ENCODE data around the gene ARHGAP26.
A peak's percentile ranks its signal among the peaks of the same experiment; 100 is the strongest.

Gene ARHGAP26

DNA sequence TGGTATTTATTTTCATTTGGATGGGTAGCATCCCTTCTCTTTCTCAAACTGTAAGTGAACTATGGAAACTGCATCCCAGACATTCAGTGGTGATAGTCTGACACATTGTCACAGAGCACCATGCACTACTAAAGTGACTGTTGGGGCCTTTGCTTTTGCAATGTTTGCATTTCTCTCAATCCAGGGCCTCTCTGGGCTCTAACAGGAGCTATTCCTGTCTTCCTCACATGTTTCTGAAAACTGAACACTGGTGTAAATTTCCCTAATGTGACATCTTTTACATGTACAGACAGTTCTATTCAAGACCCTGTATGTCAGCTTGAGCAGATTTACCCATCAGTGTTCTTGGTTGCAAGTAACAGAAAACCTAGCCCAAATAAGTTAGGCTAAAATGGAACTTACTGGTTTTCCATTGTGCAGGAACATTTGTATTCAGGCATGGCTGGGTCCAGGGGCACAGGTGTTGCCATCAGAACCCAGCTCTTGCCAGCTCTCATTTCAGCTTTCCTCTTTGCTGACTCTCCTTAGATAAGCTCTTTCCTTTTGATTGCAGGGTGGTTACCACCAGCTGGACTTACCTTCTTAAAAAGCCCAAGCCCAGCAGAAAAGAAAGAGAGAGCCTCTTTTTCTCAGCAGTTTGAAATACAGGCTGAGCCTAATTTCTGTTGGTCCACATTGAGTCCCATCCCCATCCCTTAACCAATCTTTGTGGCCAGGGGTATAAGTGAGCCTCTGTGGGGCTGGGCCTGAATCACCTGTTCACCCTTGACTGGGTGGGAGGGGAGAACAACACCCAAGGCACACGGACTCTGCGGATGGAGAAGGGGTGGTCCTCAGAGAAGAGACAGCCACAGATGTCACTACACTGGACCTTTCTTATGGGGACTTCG, 399.0 kb downstream of the ARHGAP26 start:
- Mint-ChIP-seq H3K27ac (no peak overlapping the region), H3K36me3 (no peaks in the 10 kb centered on the region), H3K4me1 (peaks cover 10 to 20% of the 10 kb centered on the region in 2 donors), H3K9me3 (no peaks in the 10 kb centered on the region), H3K27me3 (no peaks in the 10 kb centered on the region), H3K4me3 (no peak overlapping the region)
- ATAC-seq (replicated peaks) (no peak), DNase-seq (no peak)

GRCh38 chr5:143170104-143170503, 399.9 kb downstream of the ARHGAP26 start:
- Mint-ChIP-seq H3K27me3 (no peaks in the 10 kb centered on the region), H3K9me3 (no peaks in the 10 kb centered on the region), H3K4me3 (no peak overlapping the region), H3K4me1 (peaks cover 3 to 15% of the 10 kb centered on the region in 2 donors), H3K36me3 (no peaks in the 10 kb centered on the region), H3K27ac (no peak overlapping the region)
- DNase-seq (no peak), ATAC-seq (replicated peaks) (no peak)

DNA sequence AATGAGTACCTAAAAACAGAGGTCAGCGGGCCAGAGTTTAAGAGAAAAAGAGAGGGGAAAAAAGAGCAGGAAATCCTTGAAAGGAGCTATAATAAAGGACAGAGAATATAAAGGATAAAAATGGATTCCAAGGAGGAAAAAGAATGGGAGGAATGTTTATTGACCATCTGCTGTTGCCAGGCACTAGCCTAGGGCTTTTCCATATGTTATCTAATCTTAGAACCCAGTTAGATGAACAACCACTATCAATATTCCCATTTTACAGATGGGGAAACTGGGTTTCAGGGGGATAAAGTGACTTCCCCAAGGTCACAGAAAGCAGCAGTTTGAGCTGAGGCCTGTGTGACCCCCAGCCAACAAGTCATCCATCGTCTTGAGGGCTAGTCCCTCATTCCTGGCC, 400.8 kb downstream of the ARHGAP26 start:
- Mint-ChIP-seq H3K27me3 (no peaks in the 10 kb centered on the region), H3K4me3 (no peak overlapping the region), H3K36me3 (no peaks in the 10 kb centered on the region), H3K9me3 (no peaks in the 10 kb centered on the region), H3K27ac (no peak overlapping the region), H3K4me1 (peaks cover 0 to 8% of the 10 kb centered on the region in 2 donors)
- no peak for DNase-seq
- ATAC-seq (replicated peaks) = no peak

DNA sequence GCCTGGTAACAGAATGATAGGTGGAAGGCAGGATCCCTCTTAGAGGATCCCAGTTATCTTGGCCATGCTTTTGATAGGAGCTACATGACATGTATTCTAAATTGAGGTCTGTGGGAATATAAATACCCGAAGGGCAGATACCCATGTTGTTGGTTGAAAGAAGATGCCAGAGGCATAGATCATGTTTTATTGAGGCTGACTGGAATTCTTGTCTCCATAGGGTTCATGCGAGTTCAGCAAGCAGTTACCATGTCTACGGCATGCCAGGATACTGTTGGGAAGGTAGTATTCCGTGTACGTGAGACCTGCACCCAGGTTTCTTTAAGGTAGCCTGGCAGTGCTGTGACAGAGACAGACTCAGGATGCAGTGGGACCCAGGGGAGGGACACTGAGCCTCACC, 402.6 kb downstream of the ARHGAP26 start:
- peaks cover 0 to 5% of the 10 kb centered on the region in 2 donors for H3K4me1 Mint-ChIP-seq
- no peaks in the 10 kb centered on the region for H3K9me3 Mint-ChIP-seq
- no peak overlapping the region for H3K4me3 Mint-ChIP-seq
- H3K27me3 Mint-ChIP-seq = no peaks in the 10 kb centered on the region
- peak overlapping the region; percentile 28 for H3K27ac Mint-ChIP-seq
- H3K36me3 Mint-ChIP-seq = no peaks in the 10 kb centered on the region
- DNase-seq = no peak
- no peak for ATAC-seq (replicated peaks)

- no peak for ATAC-seq (replicated peaks)
- peaks cover 0 to 5% of the 10 kb centered on the region in 2 donors for H3K4me1 Mint-ChIP-seq
- H3K27me3 Mint-ChIP-seq = no peaks in the 10 kb centered on the region
- no peak overlapping the region for H3K4me3 Mint-ChIP-seq
- DNase-seq = no peak
- H3K27ac Mint-ChIP-seq = peak overlapping the region; percentile 28
- H3K9me3 Mint-ChIP-seq = no peaks in the 10 kb centered on the region
- no peaks in the 10 kb centered on the region for H3K36me3 Mint-ChIP-seq
Measured at GRCh38 chr5:143173139-143173889, 403.1 kb downstream of the ARHGAP26 start.

DNA sequence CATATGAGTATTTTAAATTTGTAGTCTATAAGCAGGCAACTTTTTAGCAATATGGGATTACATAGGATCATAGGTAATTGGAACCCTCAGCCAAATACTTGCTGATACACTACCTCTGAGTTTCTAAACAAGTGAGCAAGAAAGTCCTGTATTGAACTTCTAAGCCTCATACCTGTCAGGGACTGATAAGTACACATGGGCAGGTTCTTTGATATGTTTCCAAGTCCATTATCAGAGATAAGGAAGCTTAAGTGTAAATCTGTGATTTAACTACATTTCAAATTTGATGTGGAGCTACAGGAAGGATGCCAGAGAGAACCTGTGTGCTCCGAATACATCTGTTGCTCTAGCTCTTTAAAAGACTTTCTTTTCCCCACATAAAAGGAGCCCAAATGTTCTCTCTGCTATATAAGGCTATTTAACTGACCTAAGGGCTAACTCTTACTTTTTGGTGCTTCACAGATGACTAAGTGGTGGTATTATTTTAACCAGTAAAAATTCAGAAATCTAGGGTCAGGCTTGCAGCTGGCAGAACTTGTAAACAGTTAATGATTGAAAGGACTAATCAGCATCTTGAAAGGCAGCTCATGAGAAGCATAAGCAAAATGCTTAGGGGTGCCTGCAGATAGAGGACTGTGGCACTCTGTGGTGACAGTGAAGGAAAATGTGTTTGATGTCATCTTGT, 404.7 kb downstream of the ARHGAP26 start:
- Mint-ChIP-seq H3K4me3 (no peak overlapping the region), H3K4me1 (peaks cover 0 to 5% of the 10 kb centered on the region in 2 donors), H3K27me3 (no peaks in the 10 kb centered on the region), H3K27ac (no peak overlapping the region), H3K9me3 (no peaks in the 10 kb centered on the region), H3K36me3 (no peaks in the 10 kb centered on the region)
- peak in 1 of 2 donors; percentile 20 for ATAC-seq (replicated peaks)
- no peak for DNase-seq

DNA sequence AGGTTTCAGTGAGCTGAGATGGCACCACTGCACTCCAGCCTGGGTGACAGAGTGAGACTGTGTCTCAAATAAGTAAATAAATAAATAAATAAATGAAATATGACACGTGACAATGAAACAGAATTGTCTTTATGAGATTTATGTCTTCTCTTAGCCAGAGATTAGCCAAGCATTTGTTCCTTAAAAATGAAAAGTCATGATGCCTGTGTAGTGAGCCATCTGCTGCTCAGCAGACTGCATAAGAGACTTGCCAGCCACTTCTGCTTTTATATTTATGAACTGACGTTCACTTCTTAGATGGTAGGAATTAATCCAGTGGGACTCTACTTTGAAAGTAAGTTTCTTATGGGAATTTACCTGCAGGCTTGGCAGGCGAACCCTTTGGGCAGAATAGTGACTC, 405.9 kb downstream of the ARHGAP26 start:
- DNase-seq (no peak), ATAC-seq (replicated peaks) (peak; percentile 82 to 83)
- Mint-ChIP-seq H3K9me3 (peaks cover 4 to 5% of the 10 kb centered on the region in 2 donors), H3K27me3 (peaks cover 0 to 1% of the 10 kb centered on the region in 2 donors), H3K27ac (peak overlapping the region; percentile 5), H3K4me3 (no peak overlapping the region), H3K36me3 (peaks cover 3 to 7% of the 10 kb centered on the region in 2 donors), H3K4me1 (peaks cover 4 to 11% of the 10 kb centered on the region in 2 donors)

DNA sequence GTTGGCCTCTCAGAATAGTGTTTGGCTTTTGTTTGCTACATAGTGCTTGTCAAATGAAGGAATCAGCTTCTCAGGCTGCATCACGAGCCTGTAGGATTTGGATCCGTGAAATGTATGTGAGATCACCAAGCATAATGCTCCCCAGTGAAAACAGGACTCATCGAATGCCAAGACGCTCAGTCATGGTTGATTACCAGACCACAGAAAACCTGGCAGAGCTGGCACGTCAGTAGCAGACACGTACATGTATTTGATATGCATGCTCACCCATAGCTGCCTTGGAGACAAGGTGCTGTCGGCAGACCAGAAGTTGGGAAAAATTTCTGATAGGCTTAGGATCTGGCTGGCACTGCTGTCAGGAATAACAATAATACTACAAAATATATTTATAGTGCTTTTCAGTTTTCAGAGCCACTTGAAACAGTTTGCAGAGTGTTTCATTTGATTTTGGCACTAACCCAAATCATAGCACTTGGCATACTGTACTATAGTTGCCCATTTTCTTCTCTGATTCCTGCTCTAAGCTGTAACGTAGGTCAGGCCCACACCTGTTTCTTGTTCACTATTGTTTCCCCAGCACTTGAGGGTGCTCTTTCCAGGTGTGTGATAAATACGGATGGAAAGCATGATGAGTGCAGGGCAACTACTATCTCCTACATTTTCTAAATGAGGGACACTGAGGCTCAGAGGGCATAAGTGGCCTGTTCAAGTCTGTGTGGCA, 407.2 kb downstream of the ARHGAP26 start:
- peak in 1 of 2 donors; percentile 50 for ATAC-seq (replicated peaks)
- H3K4me3 Mint-ChIP-seq = no peak overlapping the region
- H3K36me3 Mint-ChIP-seq = peaks cover 7 to 16% of the 10 kb centered on the region in 2 donors
- peaks cover 12 to 23% of the 10 kb centered on the region in 2 donors for H3K4me1 Mint-ChIP-seq
- DNase-seq = no peak
- H3K27me3 Mint-ChIP-seq = peaks cover 0 to 5% of the 10 kb centered on the region in 2 donors
- peaks cover 8% of the 10 kb centered on the region in 2 donors for H3K9me3 Mint-ChIP-seq
- H3K27ac Mint-ChIP-seq = no peak overlapping the region

- Mint-ChIP-seq H3K27me3 (peaks cover 0 to 5% of the 10 kb centered on the region in 2 donors), H3K9me3 (peaks cover 8% of the 10 kb centered on the region in 2 donors), H3K36me3 (peaks cover 7 to 16% of the 10 kb centered on the region in 2 donors), H3K4me1 (peaks cover 26 to 42% of the 10 kb centered on the region in 2 donors), H3K27ac (no peak overlapping the region), H3K4me3 (no peak overlapping the region)
- DNase-seq = no peak
- ATAC-seq (replicated peaks) = no peak
Measured at GRCh38 chr5:143179126-143179740, 409.1 kb downstream of the ARHGAP26 start.

- ATAC-seq (replicated peaks) (no peak), DNase-seq (no peak)
- H3K4me3 Mint-ChIP-seq = no peak overlapping the region
- peaks cover 8% of the 10 kb centered on the region in 2 donors for H3K9me3 Mint-ChIP-seq
- no peak overlapping the region for H3K27ac Mint-ChIP-seq
- peaks cover 7 to 16% of the 10 kb centered on the region in 2 donors for H3K36me3 Mint-ChIP-seq
- peaks cover 29 to 40% of the 10 kb centered on the region in 2 donors for H3K4me1 Mint-ChIP-seq
- H3K27me3 Mint-ChIP-seq = peaks cover 0 to 5% of the 10 kb centered on the region in 2 donors
Measured at GRCh38 chr5:143180751-143181150, 410.6 kb downstream of the ARHGAP26 start.

- peaks cover 0 to 5% of the 10 kb centered on the region in 2 donors for H3K27me3 Mint-ChIP-seq
- peaks cover 8% of the 10 kb centered on the region in 2 donors for H3K9me3 Mint-ChIP-seq
- DNase-seq = no peak
- H3K4me1 Mint-ChIP-seq = peaks cover 30 to 40% of the 10 kb centered on the region in 2 donors
- no peak overlapping the region for H3K27ac Mint-ChIP-seq
- peaks cover 7 to 16% of the 10 kb centered on the region in 2 donors for H3K36me3 Mint-ChIP-seq
- H3K4me3 Mint-ChIP-seq = no peak overlapping the region
- ATAC-seq (replicated peaks) = no peak
Measured at GRCh38 chr5:143181173-143181572, 411.0 kb downstream of the ARHGAP26 start.

GRCh38 chr5:143182106-143182505, 411.9 kb downstream of the ARHGAP26 start:
- no peak for DNase-seq
- ATAC-seq (replicated peaks) = no peak
- Mint-ChIP-seq H3K4me1 (peaks cover 32 to 40% of the 10 kb centered on the region in 2 donors), H3K36me3 (peaks cover 7 to 16% of the 10 kb centered on the region in 2 donors), H3K4me3 (no peak overlapping the region), H3K27me3 (peaks cover 0 to 5% of the 10 kb centered on the region in 2 donors), H3K27ac (no peak overlapping the region), H3K9me3 (peaks cover 8% of the 10 kb centered on the region in 2 donors)

Data from stimulated activated naive B cell treated with anti-CD40 and anti-IgM and Interleukin-4, amounts not matched to agents 10 μg/mL and 1 μg/mL and 100 μg/mL, for 72 hours (primary cell).